ENCODE results near the gene MCTP2.
"Not testable (repeated sequence)": the region's sequence is repeated elsewhere in the genome, so short reads cannot be mapped to it uniquely, and the experiment has no call there.

DNA sequence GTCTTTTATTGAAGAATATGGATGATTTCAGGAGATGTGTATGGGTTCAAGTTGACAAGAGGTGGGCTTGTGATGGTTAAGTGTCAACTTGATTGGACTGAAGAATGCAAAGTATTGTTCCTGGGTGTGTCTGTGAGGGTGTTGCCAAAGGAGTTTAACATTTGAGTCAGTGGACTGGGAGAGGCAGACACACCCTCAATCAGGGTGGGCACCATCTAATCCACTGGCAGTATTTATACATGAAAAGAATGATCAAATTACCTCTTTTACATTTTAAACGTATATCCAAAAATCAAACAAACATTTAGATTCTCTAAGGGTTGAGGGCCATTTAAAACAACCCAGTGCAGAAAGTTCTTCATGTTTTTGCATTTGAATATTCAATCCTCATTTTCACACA lies 262.2 kb downstream of the MCTP2 start:
- not testable (repeated sequence) for TF ChIP-seq EZH2 (IDR thresholded peaks at IDR 0.05; ENCODE audit: borderline replicate concordance, low read depth, low read length, poor library complexity, severe bottlenecking)
- TF ChIP-seq, protein P1, sequence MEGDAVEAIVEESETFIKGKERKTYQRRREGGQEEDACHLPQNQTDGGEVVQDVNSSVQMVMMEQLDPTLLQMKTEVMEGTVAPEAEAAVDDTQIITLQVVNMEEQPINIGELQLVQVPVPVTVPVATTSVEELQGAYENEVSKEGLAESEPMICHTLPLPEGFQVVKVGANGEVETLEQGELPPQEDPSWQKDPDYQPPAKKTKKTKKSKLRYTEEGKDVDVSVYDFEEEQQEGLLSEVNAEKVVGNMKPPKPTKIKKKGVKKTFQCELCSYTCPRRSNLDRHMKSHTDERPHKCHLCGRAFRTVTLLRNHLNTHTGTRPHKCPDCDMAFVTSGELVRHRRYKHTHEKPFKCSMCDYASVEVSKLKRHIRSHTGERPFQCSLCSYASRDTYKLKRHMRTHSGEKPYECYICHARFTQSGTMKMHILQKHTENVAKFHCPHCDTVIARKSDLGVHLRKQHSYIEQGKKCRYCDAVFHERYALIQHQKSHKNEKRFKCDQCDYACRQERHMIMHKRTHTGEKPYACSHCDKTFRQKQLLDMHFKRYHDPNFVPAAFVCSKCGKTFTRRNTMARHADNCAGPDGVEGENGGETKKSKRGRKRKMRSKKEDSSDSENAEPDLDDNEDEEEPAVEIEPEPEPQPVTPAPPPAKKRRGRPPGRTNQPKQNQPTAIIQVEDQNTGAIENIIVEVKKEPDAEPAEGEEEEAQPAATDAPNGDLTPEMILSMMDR (conservative IDR thresholded peaks at IDR 0.05; ENCODE audit: low read depth, low read length), result not testable (repeated sequence)
